Epithelial cell of esophagus (primary cell): ENCODE results near the gene ABHD11.

Source experiments
- DNase-seq: peaks from one replicate; pipeline ENCODE4 v3.0.0; 2010; ENCODE audit warnings: low read depth
- H3K4me3 ChIP-seq: 2 replicates; pipeline ENCODE4 v1.5.1; 2011; ENCODE audit warnings: mild to moderate bottlenecking, low read length, control low read depth
- CTCF ChIP-seq: IDR thresholded peaks from 2 replicates; pipeline ENCODE4 v1.5.1; 2011; ENCODE audit warnings: low read depth, mild to moderate bottlenecking, low read length, control low read depth, inconsistent platforms; ENCODE audit not compliant: insufficient read depth; ENCODE audit errors: missing control alignments

ABHD11 gene

GRCh38 chr7:73702665-73703064, 35.9 kb downstream of the ABHD11 start:
- DNase-seq, result no peak
- no peak overlapping the region for H3K4me3 ChIP-seq
- no peak for TF ChIP-seq CTCF

- no peak for TF ChIP-seq CTCF
- no peak for DNase-seq
- no peak overlapping the region for H3K4me3 ChIP-seq
Measured at GRCh38 chr7:73702226-73702625, 36.4 kb downstream of the ABHD11 start.

- peak; percentile 35 for DNase-seq
- no peak overlapping the region for H3K4me3 ChIP-seq
- peak; percentile 39 for TF ChIP-seq CTCF
Measured at GRCh38 chr7:73701357-73701995, 37.1 kb downstream of the ABHD11 start.

- no peak overlapping the region for H3K4me3 ChIP-seq
- TF ChIP-seq CTCF, result no peak
- DNase-seq, result no peak
Measured at GRCh38 chr7:73700581-73701134, 37.9 kb downstream of the ABHD11 start.

GRCh38 chr7:73700069-73700423, 38.6 kb downstream of the ABHD11 start:
- no peak for TF ChIP-seq CTCF
- DNase-seq, result no peak
- H3K4me3 ChIP-seq, result no peak overlapping the region

- TF ChIP-seq CTCF, result no peak
- no peak overlapping the region for H3K4me3 ChIP-seq
- DNase-seq, result no peak
Measured at GRCh38 chr7:73699370-73700068, 39.1 kb downstream of the ABHD11 start.
